K562 (cell line): ENCODE measurements around the gene KCP. TPM values are rescaled to one million over a fixed set of nuclear protein-coding genes. Genes with fewer than 3 reads are reported as not detected.

ENCODE experiments used
- C11orf30 ChIP-seq: fragments of 450-650 bp; IDR thresholded peaks from 2 replicates; pipeline ENCODE4 v1.6.1; 2016; ENCODE audit warnings: low read depth, mild to moderate bottlenecking
- E2F3 ChIP-seq: fragments of 250-450 bp; sonication (Bioruptor Pico); IDR thresholded peaks from 2 replicates; pipeline ENCODE4 v1.4.0; 2020; ENCODE audit warnings: mild to moderate bottlenecking
- FOS ChIP-seq: IDR thresholded peaks from 3 replicates; pipeline ENCODE4 v1.6.1; 2011; ENCODE audit not compliant: insufficient read length; ENCODE audit errors: extremely low read depth
- HDAC3 ChIP-seq: fragments of 450-650 bp; IDR thresholded peaks from 2 replicates; pipeline ENCODE4 v1.6.1; 2018; ENCODE audit warnings: borderline replicate concordance, mild to moderate bottlenecking, moderate library complexity; ENCODE audit not compliant: partially characterized antibody
- ILF3 ChIP-seq: fragments of 450-650 bp; IDR thresholded peaks from 2 replicates; pipeline ENCODE4 v1.6.1; 2018; ENCODE audit warnings: antibody characterized with exemption, mild to moderate bottlenecking, moderate library complexity, borderline replicate concordance
- MEIS2 ChIP-seq: fragments of 450-650 bp; IDR thresholded peaks from 2 replicates; pipeline ENCODE4 v1.6.1; 2014; ENCODE audit warnings: mild to moderate bottlenecking; ENCODE audit not compliant: partially characterized antibody
- OTX1 ChIP-seq: fragments of 450-650 bp; formaldehyde crosslinking; IDR thresholded peaks from 2 replicates; pipeline ENCODE4 v1.4.0; 2022; ENCODE audit warnings: mild to moderate bottlenecking
- PHF21A ChIP-seq: fragments of 450-650 bp; IDR thresholded peaks from 2 replicates; pipeline ENCODE4 v1.6.1; 2017; ENCODE audit warnings: low read depth, borderline replicate concordance
- POLR2A ChIP-seq: fragments of 450-650 bp; conservative IDR thresholded peaks from 2 replicates; pipeline ENCODE4 v1.6.1; 2016
- POLR3A ChIP-seq: IDR thresholded peaks from 2 replicates; pipeline ENCODE4 v1.6.1; 2011; ENCODE audit warnings: borderline replicate concordance, mild to moderate bottlenecking, moderate library complexity; ENCODE audit not compliant: insufficient read length, insufficient read depth; ENCODE audit errors: extremely low read depth
- PPARD ChIP-seq: fragments of 250-450 bp; sonication (Bioruptor Pico); IDR thresholded peaks from 2 replicates; pipeline ENCODE4 v1.8.0; 2022; ENCODE audit warnings: inconsistent platforms, mild to moderate bottlenecking, moderate library complexity
- RB1 ChIP-seq: fragments of 450-650 bp; IDR thresholded peaks from 2 replicates; pipeline ENCODE4 v1.6.1; 2017; ENCODE audit warnings: low read depth, mild to moderate bottlenecking
- RBBP5 ChIP-seq: fragments of 200-600 bp; sonication (generic); IDR thresholded peaks from 2 replicates; pipeline ENCODE4 v1.6.1; 2012; ENCODE audit warnings: borderline replicate concordance, mild to moderate bottlenecking, low read length, control low read depth, inconsistent platforms; ENCODE audit not compliant: insufficient read depth, poor library complexity, severe bottlenecking
- RFX1 ChIP-seq: fragments of 450-650 bp; IDR thresholded peaks from 2 replicates; pipeline ENCODE4 v1.6.1; 2016; ENCODE audit warnings: mild to moderate bottlenecking, moderate library complexity
- RNF2 ChIP-seq: sonication (generic); IDR thresholded peaks from 2 replicates; pipeline ENCODE4 v1.6.1; 2016
- TCFL5 ChIP-seq: fragments of 250-450 bp; sonication (Bioruptor Pico); conservative IDR thresholded peaks from 2 replicates; pipeline ENCODE4 v1.6.1; 2021; ENCODE audit warnings: mild to moderate bottlenecking, moderate library complexity, matching md5 sums
- TEAD2 ChIP-seq: fragments of 450-650 bp; IDR thresholded peaks from 2 replicates; pipeline ENCODE4 v1.6.1; 2016; ENCODE audit warnings: missing genetic modification characterization, control low read depth, missing compliant biosample characterization
- ZBTB1 ChIP-seq: sonication (generic); formaldehyde crosslinking; IDR thresholded peaks from 2 replicates; pipeline ENCODE4 v1.8.1; 2023; ENCODE audit warnings: missing genetic modification reagents, low read depth, mild to moderate bottlenecking, borderline replicate concordance
- ZBTB7A ChIP-seq: IDR thresholded peaks from 2 replicates; pipeline ENCODE4 v1.6.1; 2011; ENCODE audit warnings: low read depth, mild to moderate bottlenecking, low read length, moderate library complexity, borderline replicate concordance; ENCODE audit not compliant: control insufficient read depth
- ZNF785 ChIP-seq: fragments of 250-450 bp; sonication (Bioruptor Pico); IDR thresholded peaks from 2 replicates; pipeline ENCODE4 v1.4.0; 2020; ENCODE audit warnings: mild to moderate bottlenecking
- polyA plus RNA-seq, 8 experiments: library from polyadenylated mRNA; depleted of rRNA in 4 of 8; stranded (reverse) in 5 of 8; unstranded in 3 of 8; fragments of >200 nt; fragmentation: Nextera tagmentation in 2 of 8; fragmentation: Illumina TruSeq in 1 of 8; extraction: Ambion mirVana in 2 of 8; extraction: Trizol in 1 of 8; gene quantifications; 2 replicates each; pipeline versions ENCODE4 v1.2.1 to v1.2.3, GENCODE V29; 2011 to 2014; ENCODE audit warnings: inconsistent platforms in 1 of 8, missing spikeins in 1 of 8
- total RNA-seq, 7 experiments: library from RNA; depleted of rRNA in 6 of 7; stranded (reverse); fragments of >200 nt in 6 of 7; fragmentation: Illumina TruSeq in 2 of 7; extraction: Trizol in 2 of 7; gene quantifications; 2 replicates each; pipeline versions ENCODE4 v1.2.1 to v1.2.3, GENCODE V29; 2011 to 2021; ENCODE audit warnings: low replicate concordance in 1 of 7
- TF ChIP-seq, protein P1 (sequence below): fragments of 450-650 bp; IDR thresholded peaks from 2 replicates; pipeline ENCODE4 v1.6.1; 2016
- TF ChIP-seq, protein P2 (sequence below): IDR thresholded peaks from 3 replicates; pipeline ENCODE4 v1.6.1; 2011; ENCODE audit warnings: borderline replicate concordance, mild to moderate bottlenecking; ENCODE audit not compliant: insufficient read length, insufficient read depth
- TF ChIP-seq, protein P3 (sequence below), 2 experiments: fragments of 450-650 bp in 1 of 2; sonication (generic) in 1 of 2; formaldehyde crosslinking; conservative IDR thresholded peaks; 2 replicates each; pipeline versions ENCODE4 v1.4.0 to v1.8.1; 2020 to 2022; ENCODE audit warnings: mild to moderate bottlenecking in 1 of 2, missing genetic modification reagents in 1 of 2
- TF ChIP-seq, protein P4 (sequence below), 2 experiments: IDR thresholded peaks; 2 replicates each; pipeline ENCODE4 v1.6.1; 2012; ENCODE audit warnings: improper control_type of control experiment in 2 of 2, low read depth in 2 of 2, low read length in 2 of 2, borderline replicate concordance in 1 of 2

Gene KCP
- total and polyA plus RNA-seq, 9 of the 15 experiments (the other 6 are each of a cell fraction or from before 2014, with no cell fraction given) = 0.06 to 0.17 (median 0.12) TPM; not detected in 3

DNA sequence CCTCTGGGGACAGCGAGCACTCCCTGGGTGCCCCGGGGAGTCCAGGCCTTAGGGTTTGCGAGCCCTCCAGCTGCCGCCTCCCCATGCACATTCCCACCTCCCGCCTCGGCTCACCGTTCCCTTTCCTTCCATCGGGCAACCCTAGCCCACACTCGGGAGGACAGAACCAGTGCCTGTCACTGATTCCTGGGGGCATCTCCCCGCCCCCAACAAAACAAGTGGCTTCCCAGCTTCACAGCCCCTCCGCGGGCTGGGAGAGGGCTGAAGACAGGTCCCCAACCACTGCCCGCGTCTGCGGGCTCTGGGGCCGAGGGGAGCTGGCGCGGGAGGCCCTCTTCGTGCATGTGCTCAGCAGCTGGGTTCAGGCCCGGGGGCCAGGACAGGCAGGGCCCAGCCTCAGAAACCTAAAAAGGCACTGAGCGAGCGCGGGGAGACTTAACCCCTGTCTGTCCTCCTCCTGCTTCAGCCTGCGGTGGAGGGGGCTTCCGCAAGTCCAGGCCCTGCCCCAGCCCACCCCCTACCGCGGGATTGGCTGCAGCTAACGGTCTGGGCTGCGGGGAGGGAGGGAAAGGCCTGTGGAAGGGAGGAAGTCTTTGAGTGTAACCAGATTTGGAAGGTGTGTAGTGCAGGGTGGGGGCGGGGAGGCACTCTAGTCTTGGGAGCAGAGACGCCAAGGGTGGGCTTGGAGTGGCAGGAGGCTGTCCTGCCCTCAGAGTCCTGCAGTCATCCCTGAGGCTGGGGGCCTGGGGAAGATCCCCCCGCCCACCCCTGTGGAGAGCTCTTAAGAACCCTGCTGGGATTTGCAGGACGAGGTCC lies 79.1 kb downstream of the KCP start (continued):
- TF ChIP-seq TEAD2 = no peak
- TF ChIP-seq, protein P1, sequence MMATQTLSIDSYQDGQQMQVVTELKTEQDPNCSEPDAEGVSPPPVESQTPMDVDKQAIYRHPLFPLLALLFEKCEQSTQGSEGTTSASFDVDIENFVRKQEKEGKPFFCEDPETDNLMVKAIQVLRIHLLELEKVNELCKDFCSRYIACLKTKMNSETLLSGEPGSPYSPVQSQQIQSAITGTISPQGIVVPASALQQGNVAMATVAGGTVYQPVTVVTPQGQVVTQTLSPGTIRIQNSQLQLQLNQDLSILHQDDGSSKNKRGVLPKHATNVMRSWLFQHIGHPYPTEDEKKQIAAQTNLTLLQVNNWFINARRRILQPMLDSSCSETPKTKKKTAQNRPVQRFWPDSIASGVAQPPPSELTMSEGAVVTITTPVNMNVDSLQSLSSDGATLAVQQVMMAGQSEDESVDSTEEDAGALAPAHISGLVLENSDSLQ = no peak
- TF ChIP-seq FOS = no peak
- TF ChIP-seq ILF3 = no peak
- no peak for TF ChIP-seq C11orf30
- TF ChIP-seq, protein P2, sequence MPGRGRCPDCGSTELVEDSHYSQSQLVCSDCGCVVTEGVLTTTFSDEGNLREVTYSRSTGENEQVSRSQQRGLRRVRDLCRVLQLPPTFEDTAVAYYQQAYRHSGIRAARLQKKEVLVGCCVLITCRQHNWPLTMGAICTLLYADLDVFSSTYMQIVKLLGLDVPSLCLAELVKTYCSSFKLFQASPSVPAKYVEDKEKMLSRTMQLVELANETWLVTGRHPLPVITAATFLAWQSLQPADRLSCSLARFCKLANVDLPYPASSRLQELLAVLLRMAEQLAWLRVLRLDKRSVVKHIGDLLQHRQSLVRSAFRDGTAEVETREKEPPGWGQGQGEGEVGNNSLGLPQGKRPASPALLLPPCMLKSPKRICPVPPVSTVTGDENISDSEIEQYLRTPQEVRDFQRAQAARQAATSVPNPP = no peak
- TF ChIP-seq POLR3A = no peak
- TF ChIP-seq TCFL5 (CRISPR knock-in tag) = no peak
- no peak for TF ChIP-seq RFX1
- TF ChIP-seq, protein P3, sequence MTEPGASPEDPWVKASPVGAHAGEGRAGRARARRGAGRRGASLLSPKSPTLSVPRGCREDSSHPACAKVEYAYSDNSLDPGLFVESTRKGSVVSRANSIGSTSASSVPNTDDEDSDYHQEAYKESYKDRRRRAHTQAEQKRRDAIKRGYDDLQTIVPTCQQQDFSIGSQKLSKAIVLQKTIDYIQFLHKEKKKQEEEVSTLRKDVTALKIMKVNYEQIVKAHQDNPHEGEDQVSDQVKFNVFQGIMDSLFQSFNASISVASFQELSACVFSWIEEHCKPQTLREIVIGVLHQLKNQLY (CRISPR knock-in tag; conservative IDR thresholded peaks at IDR 0.05) = no peak
- TF ChIP-seq MEIS2 = no peak
- TF ChIP-seq ZBTB1 = peak; percentile 80; the same call in 1 of the 2 replicates
- TF ChIP-seq RNF2 = peak; percentile 69
- peak; percentile 95 for TF ChIP-seq PHF21A
- peak; percentile 42 for TF ChIP-seq RB1
- no peak for TF ChIP-seq HDAC3
- peak; percentile 98 for TF ChIP-seq ZBTB7A
- TF ChIP-seq POLR2A = peak; percentile 93
- TF ChIP-seq ZNF785 (CRISPR knock-in tag) = no peak
- TF ChIP-seq, protein P4, sequence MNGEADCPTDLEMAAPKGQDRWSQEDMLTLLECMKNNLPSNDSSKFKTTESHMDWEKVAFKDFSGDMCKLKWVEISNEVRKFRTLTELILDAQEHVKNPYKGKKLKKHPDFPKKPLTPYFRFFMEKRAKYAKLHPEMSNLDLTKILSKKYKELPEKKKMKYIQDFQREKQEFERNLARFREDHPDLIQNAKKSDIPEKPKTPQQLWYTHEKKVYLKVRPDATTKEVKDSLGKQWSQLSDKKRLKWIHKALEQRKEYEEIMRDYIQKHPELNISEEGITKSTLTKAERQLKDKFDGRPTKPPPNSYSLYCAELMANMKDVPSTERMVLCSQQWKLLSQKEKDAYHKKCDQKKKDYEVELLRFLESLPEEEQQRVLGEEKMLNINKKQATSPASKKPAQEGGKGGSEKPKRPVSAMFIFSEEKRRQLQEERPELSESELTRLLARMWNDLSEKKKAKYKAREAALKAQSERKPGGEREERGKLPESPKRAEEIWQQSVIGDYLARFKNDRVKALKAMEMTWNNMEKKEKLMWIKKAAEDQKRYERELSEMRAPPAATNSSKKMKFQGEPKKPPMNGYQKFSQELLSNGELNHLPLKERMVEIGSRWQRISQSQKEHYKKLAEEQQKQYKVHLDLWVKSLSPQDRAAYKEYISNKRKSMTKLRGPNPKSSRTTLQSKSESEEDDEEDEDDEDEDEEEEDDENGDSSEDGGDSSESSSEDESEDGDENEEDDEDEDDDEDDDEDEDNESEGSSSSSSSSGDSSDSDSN (IDR thresholded peaks at IDR 0.05; ENCODE audit: borderline replicate concordance in 1 of 2, low read depth in 2 of 2, low read length in 2 of 2) = peak in 1 of 2 experiments; percentile 66; a peak in 3 of 4 replicates
- no peak for TF ChIP-seq RBBP5
- peak; percentile 79 for TF ChIP-seq E2F3 (CRISPR knock-in tag)
- TF ChIP-seq PPARD (CRISPR knock-in tag) = no peak
- 0 out of 2 replicates have a peak, but pooled peaks have one; percentile 24 for TF ChIP-seq OTX1
